Activated T-helper 2 cell treated with anti-CD3 and anti-CD28 coated beads, Interferon-gamma antibody, Interleukin-2, Interleukin-4, amounts not matched to agents 10 μg/mL and 5 μg/mL and 100 μg/mL, durations not matched to agents 14 hours and 24 hours and 36 hours (primary cell): ENCODE measurements around the gene ATP6V1B1. TPM values are rescaled to one million over a fixed set of nuclear protein-coding genes. Genes with fewer than 3 reads are reported as not detected.

Source experiments
- DNase-seq: peaks from one replicate; pipeline ENCODE4 v3.0.0; 2021; ENCODE audit warnings: low spot score
- H3K27ac Mint-ChIP-seq: one replicate; pipeline ENCODE4 v1.8.0; 2021; ENCODE audit warnings: mixed read lengths
- H3K27me3 Mint-ChIP-seq: one replicate; pipeline ENCODE4 v1.8.0; 2021; ENCODE audit warnings: low read depth, mixed read lengths
- H3K36me3 Mint-ChIP-seq: one replicate; pipeline ENCODE4 v1.8.0; 2021; ENCODE audit warnings: low read depth, mixed read lengths
- H3K4me1 Mint-ChIP-seq: one replicate; pipeline ENCODE4 v1.8.0; 2021; ENCODE audit warnings: low read depth, mixed read lengths
- H3K4me3 Mint-ChIP-seq: one replicate; pipeline ENCODE4 v1.8.0; 2021; ENCODE audit warnings: low read depth, mild to moderate bottlenecking, moderate library complexity, mixed read lengths
- H3K9me3 Mint-ChIP-seq: one replicate; pipeline ENCODE4 v1.8.0; 2021; ENCODE audit warnings: mixed read lengths
- intact Hi-C: fragments of 100-400 bp; cut with micrococcal nuclease; formaldehyde crosslinking; loops from one replicate; pipeline ENCODE4 v1.15.1; 2023
- total RNA-seq: library from RNA; stranded (reverse); gene quantifications from 2 replicates; pipeline ENCODE4 v1.2.3, GENCODE V29; 2022

Gene ATP6V1B1
- total RNA-seq, 1 donor from 2014 or later, result not detected

- Mint-ChIP-seq H3K36me3 (peaks cover 53% of the 10 kb centered on the region), H3K4me1 (peaks cover 10% of the 10 kb centered on the region), H3K9me3 (no peaks in the 10 kb centered on the region), H3K27me3 (no peaks in the 10 kb centered on the region), H3K27ac (no peak overlapping the region), H3K4me3 (no peak overlapping the region)
- no peak for DNase-seq
- intact Hi-C loops, result no loop called here
Measured at GRCh38 chr2:70986499-70987189, 50.9 kb downstream of the ATP6V1B1 start.

- no peak overlapping the region for H3K27ac Mint-ChIP-seq
- H3K36me3 Mint-ChIP-seq, result peaks cover 58% of the 10 kb centered on the region
- H3K4me3 Mint-ChIP-seq, result no peak overlapping the region
- H3K27me3 Mint-ChIP-seq, result no peaks in the 10 kb centered on the region
- DNase-seq, result no peak
- no peaks in the 10 kb centered on the region for H3K9me3 Mint-ChIP-seq
- peaks cover 12% of the 10 kb centered on the region for H3K4me1 Mint-ChIP-seq
- intact Hi-C loops, result no loop called here
Measured at GRCh38 chr2:70987386-70987785, 51.7 kb downstream of the ATP6V1B1 start.

- Mint-ChIP-seq H3K36me3 (peaks cover 62% of the 10 kb centered on the region), H3K27ac (no peak overlapping the region), H3K27me3 (no peaks in the 10 kb centered on the region), H3K9me3 (no peaks in the 10 kb centered on the region), H3K4me1 (peaks cover 17% of the 10 kb centered on the region), H3K4me3 (no peak overlapping the region)
- intact Hi-C loops, result no loop called here
- no peak for DNase-seq
Measured at GRCh38 chr2:70988151-70988550, 52.5 kb downstream of the ATP6V1B1 start.

- peaks cover 23% of the 10 kb centered on the region for H3K4me1 Mint-ChIP-seq
- peaks cover 65% of the 10 kb centered on the region for H3K36me3 Mint-ChIP-seq
- no peak overlapping the region for H3K27ac Mint-ChIP-seq
- H3K4me3 Mint-ChIP-seq, result no peak overlapping the region
- intact Hi-C loops, result no loop called here
- H3K9me3 Mint-ChIP-seq, result no peaks in the 10 kb centered on the region
- no peaks in the 10 kb centered on the region for H3K27me3 Mint-ChIP-seq
- no peak for DNase-seq
Measured at GRCh38 chr2:70988726-70989648, 53.3 kb downstream of the ATP6V1B1 start.

- no peaks in the 10 kb centered on the region for H3K9me3 Mint-ChIP-seq
- no peak for DNase-seq
- no peaks in the 10 kb centered on the region for H3K27me3 Mint-ChIP-seq
- peaks cover 65% of the 10 kb centered on the region for H3K36me3 Mint-ChIP-seq
- intact Hi-C loops, result loop anchor here (10.0 kb wide), 2 partner anchors 235 to 695 kb away; partner anchors contain the start of genes PAIP2B and SNRPG
- H3K4me3 Mint-ChIP-seq, result no peak overlapping the region
- peaks cover 17% of the 10 kb centered on the region for H3K4me1 Mint-ChIP-seq
- H3K27ac Mint-ChIP-seq, result no peak overlapping the region
Measured at GRCh38 chr2:70990216-70990615, 54.5 kb downstream of the ATP6V1B1 start.

- Mint-ChIP-seq H3K36me3 (peaks cover 56% of the 10 kb centered on the region), H3K4me3 (no peak overlapping the region), H3K4me1 (peaks cover 23% of the 10 kb centered on the region), H3K27me3 (no peaks in the 10 kb centered on the region), H3K27ac (no peak overlapping the region), H3K9me3 (no peaks in the 10 kb centered on the region)
- no peak for DNase-seq
- intact Hi-C loops, result loop anchor here (10.0 kb wide), 2 partner anchors 234 to 696 kb away; partner anchors contain the start of genes PAIP2B and SNRPG
Measured at GRCh38 chr2:70991142-70991541, 55.4 kb downstream of the ATP6V1B1 start.

- Mint-ChIP-seq H3K27ac (no peak overlapping the region), H3K36me3 (peaks cover 50% of the 10 kb centered on the region), H3K27me3 (no peaks in the 10 kb centered on the region), H3K4me3 (no peak overlapping the region), H3K9me3 (no peaks in the 10 kb centered on the region), H3K4me1 (peaks cover 23% of the 10 kb centered on the region)
- intact Hi-C loops, result loop anchor here (10.0 kb wide), 2 partner anchors 233 to 697 kb away; partner anchors contain the start of genes PAIP2B and SNRPG
- no peak for DNase-seq
Measured at GRCh38 chr2:70991742-70992141, 56.0 kb downstream of the ATP6V1B1 start.

- Mint-ChIP-seq H3K4me1 (peaks cover 23% of the 10 kb centered on the region), H3K9me3 (no peaks in the 10 kb centered on the region), H3K27ac (peak overlapping the region; percentile 95), H3K36me3 (peaks cover 40% of the 10 kb centered on the region), H3K4me3 (peak overlapping the region; percentile 97), H3K27me3 (no peaks in the 10 kb centered on the region)
- intact Hi-C loops, result loop anchor here (10.0 kb wide), 2 partner anchors 232 to 698 kb away; partner anchors contain the start of genes PAIP2B and SNRPG
- no peak for DNase-seq
Measured at GRCh38 chr2:70992945-70993853, 57.5 kb downstream of the ATP6V1B1 start.

- intact Hi-C loops, result loop anchor here (2.0 to 10.0 kb wide), 4 partner anchors 17 to 699 kb away; partner anchors contain the start of genes PAIP2B and SNRPG
- DNase-seq, result peak; percentile 35
- H3K36me3 Mint-ChIP-seq, result peaks cover 32% of the 10 kb centered on the region
- H3K27ac Mint-ChIP-seq, result peak overlapping the region; percentile 95
- H3K4me1 Mint-ChIP-seq, result peaks cover 28% of the 10 kb centered on the region
- peak overlapping the region; percentile 97 for H3K4me3 Mint-ChIP-seq
- H3K9me3 Mint-ChIP-seq, result no peaks in the 10 kb centered on the region
- H3K27me3 Mint-ChIP-seq, result no peaks in the 10 kb centered on the region
Measured at GRCh38 chr2:70994009-70994698, 58.5 kb downstream of the ATP6V1B1 start.

- H3K4me1 Mint-ChIP-seq, result peaks cover 31% of the 10 kb centered on the region
- H3K36me3 Mint-ChIP-seq, result peaks cover 26% of the 10 kb centered on the region
- DNase-seq, result peak; percentile 89
- peak within 1 kb of the TSS; percentile 95 for H3K27ac Mint-ChIP-seq
- H3K27me3 Mint-ChIP-seq, result no peaks in the 10 kb centered on the region
- H3K9me3 Mint-ChIP-seq, result no peaks in the 10 kb centered on the region
- peak within 1 kb of the TSS; percentile 97 for H3K4me3 Mint-ChIP-seq
- intact Hi-C loops, result loop anchor here (2.0 to 10.0 kb wide), 4 partner anchors 18 to 700 kb away; partner anchors contain the start of genes PAIP2B and SNRPG
Measured at GRCh38 chr2:70994699-70995425, 59.2 kb downstream of the ATP6V1B1 start, which contains the start of gene TEX261. Gene TEX261 (minus strand): TSS chr2:70994873. CDS start chr2:70994757, 116 bp downstream.

GRCh38 chr2:70995426-70995729, 59.7 kb downstream of the ATP6V1B1 start:
- peak; percentile 42 for DNase-seq
- intact Hi-C loops, result loop anchor here (2.0 to 10.0 kb wide), 4 partner anchors 19 to 701 kb away; partner anchors contain the start of genes PAIP2B and SNRPG
- Mint-ChIP-seq H3K4me3 (peak overlapping the region; percentile 82), H3K9me3 (no peaks in the 10 kb centered on the region), H3K36me3 (peaks cover 22% of the 10 kb centered on the region), H3K27ac (peak overlapping the region; percentile 49), H3K4me1 (peaks cover 32% of the 10 kb centered on the region), H3K27me3 (no peaks in the 10 kb centered on the region)
